ENCODE data around the gene PRKG1.

DNA sequence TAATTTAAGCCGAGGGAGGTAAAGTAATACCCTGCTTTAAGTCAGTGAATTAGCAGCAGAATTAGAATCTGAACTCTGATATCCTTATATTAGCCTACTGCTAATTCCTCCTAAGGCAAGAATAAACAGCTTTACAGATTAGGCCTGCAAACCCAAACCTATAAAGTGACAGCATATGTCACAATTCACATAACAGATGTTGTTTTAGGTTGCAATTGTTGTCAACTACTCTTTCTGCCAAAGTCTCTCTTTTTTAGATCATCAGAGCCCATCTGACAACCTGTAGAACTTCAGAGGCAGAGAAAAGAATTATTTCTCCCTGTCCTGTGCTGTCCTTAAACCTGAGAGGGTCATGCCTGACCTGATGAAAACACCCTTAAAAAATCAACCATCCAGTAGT is 167.2 kb downstream of the PRKG1 start:
- TF ChIP-seq, protein P1, sequence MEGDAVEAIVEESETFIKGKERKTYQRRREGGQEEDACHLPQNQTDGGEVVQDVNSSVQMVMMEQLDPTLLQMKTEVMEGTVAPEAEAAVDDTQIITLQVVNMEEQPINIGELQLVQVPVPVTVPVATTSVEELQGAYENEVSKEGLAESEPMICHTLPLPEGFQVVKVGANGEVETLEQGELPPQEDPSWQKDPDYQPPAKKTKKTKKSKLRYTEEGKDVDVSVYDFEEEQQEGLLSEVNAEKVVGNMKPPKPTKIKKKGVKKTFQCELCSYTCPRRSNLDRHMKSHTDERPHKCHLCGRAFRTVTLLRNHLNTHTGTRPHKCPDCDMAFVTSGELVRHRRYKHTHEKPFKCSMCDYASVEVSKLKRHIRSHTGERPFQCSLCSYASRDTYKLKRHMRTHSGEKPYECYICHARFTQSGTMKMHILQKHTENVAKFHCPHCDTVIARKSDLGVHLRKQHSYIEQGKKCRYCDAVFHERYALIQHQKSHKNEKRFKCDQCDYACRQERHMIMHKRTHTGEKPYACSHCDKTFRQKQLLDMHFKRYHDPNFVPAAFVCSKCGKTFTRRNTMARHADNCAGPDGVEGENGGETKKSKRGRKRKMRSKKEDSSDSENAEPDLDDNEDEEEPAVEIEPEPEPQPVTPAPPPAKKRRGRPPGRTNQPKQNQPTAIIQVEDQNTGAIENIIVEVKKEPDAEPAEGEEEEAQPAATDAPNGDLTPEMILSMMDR (conservative IDR thresholded peaks at IDR 0.05 in 1 of 2, IDR thresholded peaks at IDR 0.05 in 1 of 2; ENCODE audit: low read depth in 1 of 2, low read length in 2 of 2), result no peak
- TF ChIP-seq EZH2 (IDR thresholded peaks at IDR 0.05; ENCODE audit: low read length, missing control alignments), result no peak
